Left forelimb (tissue), 1 donor: ENCODE data around the gene FGB.
"Not testable (repeated sequence)": the region's sequence is repeated elsewhere in the genome, so short reads cannot be mapped to it uniquely, and the experiment has no call there.

Experiments used
- DNase-seq: peaks from one replicate; pipeline ENCODE4 v3.0.0-alpha.2; 2018; ENCODE audit warnings: low spot score

The FGB gene

GRCh38 chr4:154566639-154567204, 3.9 kb downstream of the FGB start:
- no peak for DNase-seq

DNA sequence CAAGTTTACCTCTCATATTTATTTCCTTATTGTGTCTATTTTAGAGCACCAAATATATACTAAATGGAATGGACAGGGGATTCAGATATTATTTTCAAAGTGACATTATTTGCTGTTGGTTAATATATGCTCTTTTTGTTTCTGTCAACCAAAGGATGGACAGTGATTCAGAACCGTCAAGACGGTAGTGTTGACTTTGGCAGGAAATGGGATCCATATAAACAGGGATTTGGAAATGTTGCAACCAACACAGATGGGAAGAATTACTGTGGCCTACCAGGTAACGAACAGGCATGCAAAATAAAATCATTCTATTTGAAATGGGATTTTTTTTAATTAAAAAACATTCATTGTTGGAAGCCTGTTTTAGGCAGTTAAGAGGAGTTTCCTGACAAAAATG, 6.2 kb downstream of the FGB start:
- no peak for DNase-seq

- DNase-seq = no peak
These were observed 6.8 kb downstream of the FGB start for GRCh38 chr4:154569584-154569983.

DNA sequence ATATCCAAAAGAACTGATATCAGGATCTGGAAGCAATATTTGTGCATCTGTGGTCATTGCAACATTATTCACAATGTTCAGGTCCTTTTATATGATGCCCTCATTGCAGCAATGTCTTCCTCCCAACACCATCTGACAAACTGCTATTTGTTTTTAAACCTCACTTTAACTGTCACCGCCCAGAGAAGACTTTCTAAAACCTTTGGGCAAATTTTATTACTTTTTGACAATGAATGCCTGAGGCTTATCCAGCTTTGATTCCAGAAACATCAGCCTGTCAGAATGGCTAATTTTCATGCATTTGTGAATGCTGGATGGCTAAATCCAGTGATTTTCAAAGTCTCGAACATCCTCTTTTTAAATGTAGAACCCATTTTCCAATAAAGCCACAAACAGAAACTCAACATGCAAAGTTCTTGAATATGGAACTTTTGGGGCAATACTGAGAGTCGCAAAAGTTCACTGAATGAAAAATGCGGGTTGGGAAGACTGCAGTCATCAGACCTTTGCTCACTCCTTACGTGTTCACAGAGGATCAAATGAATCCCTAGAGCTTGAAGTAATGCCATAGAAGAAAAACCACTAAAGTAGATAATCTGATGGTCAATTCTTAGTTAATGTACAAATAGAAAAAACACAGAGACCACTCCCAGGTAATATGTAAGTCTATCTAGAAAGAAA, 10.5 kb downstream of the FGB start:
- DNase-seq = no peak

- DNase-seq = no peak
These were observed 11.5 kb downstream of the FGB start for GRCh38 chr4:154574311-154574710.

- no peak for DNase-seq
These were observed 14.5 kb downstream of the FGB start for GRCh38 chr4:154577324-154577723.

DNA sequence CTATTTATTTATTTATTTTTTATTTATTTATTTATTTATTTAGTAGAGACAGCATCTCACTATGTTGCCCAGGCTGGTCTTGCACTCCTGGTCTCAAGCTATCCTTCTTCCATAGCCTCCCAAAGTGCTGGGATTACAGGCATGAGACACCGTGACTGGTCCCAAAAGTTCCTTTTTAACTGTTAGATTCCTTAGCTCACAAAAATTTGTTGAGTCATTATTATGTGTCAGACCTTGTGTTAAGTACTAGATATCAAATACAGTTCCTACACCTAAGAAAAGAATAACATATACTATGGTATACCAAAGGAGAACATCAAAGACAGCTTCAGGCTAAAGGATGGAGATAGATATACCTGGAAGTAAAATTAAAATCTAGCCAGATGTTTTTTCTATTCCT, 16.1 kb downstream of the FGB start:
- DNase-seq = no peak

DNA sequence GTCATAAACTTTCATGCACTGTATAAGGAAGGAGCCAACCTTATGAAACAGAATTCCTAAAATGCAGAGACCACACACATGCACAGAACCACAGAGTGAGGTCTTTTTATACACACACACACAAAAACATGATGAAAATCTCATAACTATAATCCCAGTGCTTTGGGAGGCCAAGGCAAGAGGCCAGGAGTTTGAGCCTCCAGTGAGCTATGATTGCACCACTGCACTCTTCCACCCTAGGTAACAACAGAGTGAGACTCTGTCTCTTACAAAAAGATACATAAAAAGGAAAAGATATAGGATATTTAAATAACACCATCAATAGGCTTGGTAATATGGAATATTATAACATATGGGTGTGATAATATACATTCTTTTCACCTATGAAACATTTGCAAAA, 17.1 kb downstream of the FGB start:
- no peak for DNase-seq

DNA sequence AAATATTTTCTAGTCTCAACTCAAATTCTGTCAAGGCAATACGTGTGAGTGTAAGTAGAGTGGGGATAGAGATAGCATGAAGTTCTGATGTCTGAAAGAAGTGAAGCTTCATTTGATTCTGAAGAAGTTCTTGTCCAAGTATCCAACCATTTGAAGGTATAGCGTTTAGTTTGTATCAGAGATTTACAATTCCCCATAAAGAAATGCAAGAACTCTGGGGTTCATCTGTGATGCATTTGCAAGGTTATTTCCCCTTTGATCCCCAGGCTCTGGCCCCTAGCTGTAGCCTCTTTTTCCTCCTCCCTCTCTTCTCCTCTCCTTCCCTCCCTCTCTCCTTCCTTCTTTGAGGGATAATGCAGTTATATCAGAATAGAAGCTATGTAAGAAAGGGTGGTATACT, 19.9 kb downstream of the FGB start:
- no peak for DNase-seq

GRCh38 chr4:154583230-154583629, 20.4 kb downstream of the FGB start:
- DNase-seq = no peak

DNA sequence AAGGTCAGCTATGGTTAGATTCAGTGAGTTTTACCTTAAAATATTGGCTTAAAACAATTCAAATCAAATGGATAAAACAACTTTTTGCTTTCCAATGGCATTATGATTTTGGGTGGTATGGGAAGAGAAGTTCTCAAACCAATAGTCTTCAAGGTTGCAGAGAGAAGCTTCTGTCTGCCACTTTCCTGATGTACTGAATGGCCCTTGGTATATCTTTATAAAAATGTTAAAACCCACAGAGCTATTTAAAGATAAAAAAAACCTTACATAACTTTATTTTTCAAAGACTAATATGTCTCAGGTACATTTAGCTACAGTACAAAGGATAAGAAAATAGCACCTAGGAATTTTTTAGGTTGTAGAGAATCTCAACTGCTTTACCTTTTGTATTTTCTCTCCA, 20.9 kb downstream of the FGB start:
- DNase-seq = no peak

GRCh38 chr4:154584259-154584658, 21.4 kb downstream of the FGB start:
- DNase-seq = no peak

- DNase-seq = no peak
These were observed 22.7 kb downstream of the FGB start for GRCh38 chr4:154585369-154586018.

DNA sequence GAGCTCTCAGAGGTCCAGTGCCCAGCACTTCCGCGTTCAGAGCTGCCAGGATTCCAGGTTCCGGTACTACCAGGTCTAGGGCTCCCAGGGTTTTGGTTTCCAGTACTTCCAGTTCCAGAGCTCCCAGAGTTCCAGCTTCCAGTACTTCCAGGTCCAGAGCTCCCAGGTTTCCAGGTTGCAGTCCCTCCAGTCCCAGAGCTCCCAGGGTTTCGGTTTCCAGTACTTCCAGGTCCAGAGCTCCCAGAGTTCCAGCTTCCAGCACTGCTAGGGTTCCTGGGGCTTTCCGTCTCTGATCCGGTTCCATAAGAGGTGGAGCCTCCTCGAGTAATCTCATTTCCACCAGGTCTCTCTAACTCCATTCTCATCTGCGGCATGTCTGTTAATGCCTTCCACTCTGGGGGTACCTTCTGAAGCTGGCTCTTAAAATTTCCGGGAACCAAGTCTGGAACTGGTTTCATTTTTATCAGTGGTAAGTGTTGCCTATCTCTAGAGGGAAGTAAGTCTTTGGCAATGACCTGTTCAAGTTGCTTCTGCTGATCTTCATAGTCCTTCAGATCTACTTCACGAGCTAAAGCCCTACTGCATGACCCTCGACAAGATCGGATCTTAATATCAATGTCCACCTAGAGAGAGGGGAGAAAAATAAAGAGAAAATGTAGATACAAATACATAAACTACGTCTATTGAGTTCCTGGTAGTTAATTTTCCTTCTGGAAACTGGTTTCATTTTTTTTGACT, 23.7 kb downstream of the FGB start:
- no peak for DNase-seq

DNA sequence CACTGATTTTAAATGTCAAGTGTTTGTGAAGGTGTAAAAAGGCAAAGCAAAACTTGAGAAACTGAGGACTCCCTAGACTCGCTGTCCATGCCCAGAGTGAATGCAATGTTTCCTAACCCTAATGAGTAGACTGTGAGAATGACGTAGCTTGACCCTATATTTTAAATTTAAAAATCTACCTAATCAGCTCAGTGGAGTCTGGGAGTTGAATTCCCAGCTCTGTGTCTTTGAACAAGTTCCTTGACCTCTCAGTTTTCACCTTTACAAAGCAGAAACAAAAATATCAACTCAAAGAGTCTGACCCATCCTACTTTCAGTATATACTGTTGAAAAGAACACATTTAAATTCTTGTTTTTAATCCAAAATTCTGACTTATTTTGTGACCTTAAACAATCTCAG, 25.4 kb downstream of the FGB start:
- no peak for DNase-seq

DNA sequence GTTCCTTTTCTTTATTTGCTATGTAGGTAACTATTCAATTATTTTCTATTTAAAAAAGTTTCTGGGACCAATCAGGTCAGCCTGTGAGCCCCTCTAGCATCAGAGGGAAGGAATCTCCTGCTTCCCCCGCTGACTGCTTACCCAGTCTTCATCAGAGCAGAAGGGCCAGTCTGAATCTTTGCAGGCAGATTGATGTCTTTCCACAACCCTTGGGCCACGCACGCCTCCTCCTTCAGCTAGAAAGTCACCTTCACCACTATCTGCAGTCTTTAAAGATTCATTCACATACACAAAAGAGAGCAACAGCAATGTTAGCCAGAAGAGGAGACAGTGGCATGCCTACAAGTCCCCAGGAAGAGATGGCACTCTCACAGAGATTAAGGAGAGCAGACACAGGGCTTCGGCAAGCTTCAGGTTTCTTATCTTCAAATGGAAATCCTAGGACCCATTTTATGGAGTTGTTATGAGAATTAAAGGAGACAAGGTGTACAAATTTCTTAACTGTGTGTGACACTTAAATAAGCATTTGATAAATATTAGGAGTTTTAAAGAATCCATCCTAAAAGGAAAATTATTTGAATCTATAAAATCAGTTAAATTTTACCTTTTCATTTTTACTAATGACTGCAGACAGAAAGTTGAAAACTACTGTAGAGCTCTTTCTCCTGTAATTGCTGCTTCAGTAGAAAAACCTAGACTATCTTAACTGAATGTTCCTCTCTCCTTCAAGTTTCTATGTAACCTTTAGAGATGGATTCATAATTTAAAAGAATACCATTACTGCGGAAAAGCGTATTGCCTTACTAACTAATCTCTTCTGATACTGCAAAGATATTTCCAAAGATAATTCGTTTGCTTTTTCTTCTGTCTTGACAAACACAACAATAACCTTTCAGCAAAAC, 26.7 kb downstream of the FGB start:
- DNase-seq = no peak

DNA sequence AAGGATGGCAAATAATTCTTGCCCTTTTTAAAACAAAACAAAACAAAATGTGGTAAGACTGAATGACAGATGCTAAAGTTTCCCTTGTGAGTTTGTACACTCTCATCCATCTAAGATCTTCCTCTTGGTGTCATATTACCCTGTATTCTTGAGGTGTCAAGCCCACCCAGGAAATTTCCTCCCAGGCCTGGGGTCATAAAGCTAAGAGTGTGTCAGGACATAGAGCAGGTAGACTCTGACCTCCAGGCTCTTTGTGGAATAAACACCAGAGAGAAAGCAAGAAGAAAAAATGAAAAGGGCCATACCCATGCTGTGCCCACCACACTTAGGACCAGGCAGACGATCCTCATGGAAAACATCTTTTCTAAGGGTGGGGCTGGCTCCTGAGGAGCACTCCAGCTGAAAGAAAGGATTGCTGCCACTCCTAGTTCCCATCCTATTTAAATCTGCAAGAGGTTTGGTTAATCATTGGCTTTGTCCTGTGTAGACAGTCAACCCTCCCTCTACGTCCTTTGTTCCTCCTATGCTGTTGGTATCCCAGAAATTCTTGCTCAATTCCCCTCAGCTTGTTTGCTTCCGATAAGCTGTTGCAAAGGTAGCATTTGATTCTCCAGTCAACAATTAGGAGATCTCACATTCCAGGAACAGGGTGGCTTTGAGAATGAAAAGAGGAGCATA, 27.7 kb downstream of the FGB start, which contains the start of gene FGA:
Gene FGA, minus strand, starts transcription at position 414 of the 678 bp plus-strand sequence. Its CDS starts 55 bp downstream, at position 359.
- no peak for DNase-seq

GRCh38 chr4:154591890-154592289, 29.1 kb downstream of the FGB start:
- DNase-seq = no peak

- DNase-seq = no peak
These were observed 31.1 kb downstream of the FGB start for GRCh38 chr4:154593868-154594267.

- DNase-seq = not testable (repeated sequence)
These were observed 31.5 kb downstream of the FGB start for GRCh38 chr4:154594343-154594742.

- DNase-seq = no peak
These were observed 33.0 kb downstream of the FGB start for GRCh38 chr4:154595807-154596206.
